ENCODE results near the gene VPS13A.

Gene VPS13A

DNA sequence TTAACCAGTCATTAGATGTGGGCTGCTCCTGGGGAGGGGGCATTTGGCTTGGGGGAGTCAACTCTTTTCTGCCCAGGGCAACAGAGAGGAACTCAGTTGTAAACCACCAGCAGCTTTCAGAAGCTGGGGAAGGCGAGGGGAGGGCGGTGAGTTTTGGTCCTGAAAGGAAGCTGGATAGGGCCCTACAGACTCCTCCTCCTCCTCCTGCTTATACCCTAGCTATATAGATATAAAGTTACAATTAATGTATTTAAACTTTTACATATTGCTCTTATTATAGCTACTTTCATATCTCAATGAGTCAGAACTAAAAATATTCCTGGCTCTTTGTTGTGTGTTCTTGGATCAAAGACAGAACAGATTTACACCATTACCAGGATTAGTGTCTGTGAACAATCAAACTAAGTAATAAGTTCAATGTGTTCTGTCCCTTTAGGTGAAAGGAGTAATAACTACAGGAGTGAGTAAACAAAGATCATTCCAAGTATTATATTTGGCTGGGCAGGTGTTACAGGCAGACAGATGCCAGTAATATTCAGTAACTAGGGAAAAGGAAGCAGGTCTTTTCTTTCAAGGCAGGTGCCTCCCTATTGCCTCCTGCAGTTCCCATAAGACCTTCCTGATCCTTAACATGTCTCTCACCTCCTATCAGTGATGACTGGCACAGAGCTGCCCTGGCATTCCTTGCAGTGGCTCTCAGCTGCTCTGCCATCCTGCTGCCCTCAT, 20.5 kb upstream of the VPS13A start:
- TF ChIP-seq, protein P1, sequence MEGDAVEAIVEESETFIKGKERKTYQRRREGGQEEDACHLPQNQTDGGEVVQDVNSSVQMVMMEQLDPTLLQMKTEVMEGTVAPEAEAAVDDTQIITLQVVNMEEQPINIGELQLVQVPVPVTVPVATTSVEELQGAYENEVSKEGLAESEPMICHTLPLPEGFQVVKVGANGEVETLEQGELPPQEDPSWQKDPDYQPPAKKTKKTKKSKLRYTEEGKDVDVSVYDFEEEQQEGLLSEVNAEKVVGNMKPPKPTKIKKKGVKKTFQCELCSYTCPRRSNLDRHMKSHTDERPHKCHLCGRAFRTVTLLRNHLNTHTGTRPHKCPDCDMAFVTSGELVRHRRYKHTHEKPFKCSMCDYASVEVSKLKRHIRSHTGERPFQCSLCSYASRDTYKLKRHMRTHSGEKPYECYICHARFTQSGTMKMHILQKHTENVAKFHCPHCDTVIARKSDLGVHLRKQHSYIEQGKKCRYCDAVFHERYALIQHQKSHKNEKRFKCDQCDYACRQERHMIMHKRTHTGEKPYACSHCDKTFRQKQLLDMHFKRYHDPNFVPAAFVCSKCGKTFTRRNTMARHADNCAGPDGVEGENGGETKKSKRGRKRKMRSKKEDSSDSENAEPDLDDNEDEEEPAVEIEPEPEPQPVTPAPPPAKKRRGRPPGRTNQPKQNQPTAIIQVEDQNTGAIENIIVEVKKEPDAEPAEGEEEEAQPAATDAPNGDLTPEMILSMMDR (IDR thresholded peaks at IDR 0.05), result no peak

DNA sequence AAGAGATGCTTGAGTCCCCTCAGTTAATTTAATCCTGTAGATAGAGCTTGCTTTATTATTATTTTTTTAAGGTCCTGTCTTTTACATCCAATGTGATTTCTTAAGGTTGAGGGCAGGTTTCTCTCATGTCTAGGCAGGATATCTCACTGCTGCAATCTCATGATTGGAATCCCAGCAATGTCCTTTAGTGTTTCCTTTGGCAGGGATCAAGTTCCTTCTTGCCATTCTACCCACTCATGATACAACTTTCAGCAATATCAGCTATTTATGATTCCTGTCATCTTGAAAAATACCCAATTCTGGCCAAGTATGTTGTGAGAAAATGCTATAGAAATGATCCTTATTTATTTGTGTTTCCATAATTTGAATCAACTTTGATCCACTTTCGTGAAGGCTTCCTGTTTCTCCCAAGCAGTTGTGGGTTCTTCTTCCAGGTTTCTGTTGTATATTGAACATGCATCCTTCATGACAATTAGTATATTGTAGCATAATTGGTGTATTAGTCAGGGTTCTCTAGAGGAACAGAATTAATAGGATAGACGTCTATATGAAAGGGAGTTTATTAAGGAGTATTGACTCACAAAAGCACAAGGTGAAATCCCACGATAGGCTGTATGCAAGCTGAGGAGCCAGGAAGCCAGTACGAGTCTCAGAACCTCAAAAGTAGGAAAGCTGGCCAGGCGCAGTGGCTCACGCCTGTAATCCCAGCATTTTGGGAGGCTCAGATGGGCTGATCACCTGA, 18.4 kb upstream of the VPS13A start:
- TF ChIP-seq, protein P1 (IDR thresholded peaks at IDR 0.05), result no peak

DNA sequence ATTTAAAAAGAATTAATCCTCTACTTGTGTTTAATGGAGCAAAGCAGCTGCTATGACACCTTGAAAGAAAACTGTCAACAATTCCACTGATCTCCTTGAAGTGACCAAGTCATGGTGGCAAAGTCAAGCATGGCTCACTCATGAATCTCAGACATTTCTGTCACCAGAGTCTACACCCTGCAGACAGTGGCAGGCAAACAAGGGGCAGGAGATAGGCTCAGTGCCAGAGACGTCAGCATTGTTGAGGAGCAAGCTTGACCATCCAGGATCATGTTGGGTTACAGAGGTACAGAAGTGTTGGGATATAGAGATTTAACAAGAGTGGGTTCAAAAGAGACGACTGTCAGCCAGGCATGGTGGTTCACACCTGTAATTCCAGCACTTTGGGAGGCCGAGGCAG, 16.1 kb upstream of the VPS13A start:
- TF ChIP-seq, protein P1 (IDR thresholded peaks at IDR 0.05), result no peak

DNA sequence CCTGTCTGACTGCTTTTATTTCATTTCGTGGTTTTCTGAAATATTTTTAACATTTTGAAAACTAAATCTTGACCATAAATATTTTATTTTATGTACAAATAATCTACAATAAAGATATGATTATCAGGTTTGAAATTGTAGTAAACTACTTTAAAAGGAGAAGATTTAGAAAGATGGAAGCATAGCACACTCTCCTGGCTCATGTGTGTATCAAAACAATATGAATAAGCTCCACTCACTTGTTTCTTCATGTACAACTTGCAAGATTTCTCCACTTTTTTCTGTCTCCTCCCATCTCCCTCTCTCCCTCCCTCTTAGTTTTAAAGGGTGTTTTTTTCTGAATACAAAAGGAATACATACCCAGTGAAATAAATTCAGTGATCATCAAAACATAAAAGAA, 15.4 kb upstream of the VPS13A start:
- TF ChIP-seq, protein P1 (IDR thresholded peaks at IDR 0.05), result peak; percentile 47; the same call in 1 of the 2 replicates

DNA sequence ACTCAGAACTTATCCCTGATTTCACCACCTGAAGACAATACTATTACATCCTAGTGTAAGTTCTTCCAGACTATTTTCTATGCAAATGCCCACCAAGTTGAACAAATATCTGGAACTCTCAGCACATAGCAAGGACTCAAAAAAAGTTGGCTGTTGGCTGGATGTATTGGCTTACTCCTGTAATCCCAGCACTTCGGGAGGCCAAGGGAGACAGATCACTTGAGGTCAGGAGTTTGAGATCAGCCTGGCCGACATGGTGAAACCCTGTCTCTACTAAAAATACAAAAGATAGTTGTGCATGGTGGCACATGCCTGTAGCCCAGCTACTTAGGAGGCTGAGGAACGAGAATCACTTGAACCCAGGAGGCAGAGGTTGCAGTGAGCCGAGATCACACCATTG, 15.0 kb upstream of the VPS13A start:
- TF ChIP-seq, protein P1 (IDR thresholded peaks at IDR 0.05), result no peak

DNA sequence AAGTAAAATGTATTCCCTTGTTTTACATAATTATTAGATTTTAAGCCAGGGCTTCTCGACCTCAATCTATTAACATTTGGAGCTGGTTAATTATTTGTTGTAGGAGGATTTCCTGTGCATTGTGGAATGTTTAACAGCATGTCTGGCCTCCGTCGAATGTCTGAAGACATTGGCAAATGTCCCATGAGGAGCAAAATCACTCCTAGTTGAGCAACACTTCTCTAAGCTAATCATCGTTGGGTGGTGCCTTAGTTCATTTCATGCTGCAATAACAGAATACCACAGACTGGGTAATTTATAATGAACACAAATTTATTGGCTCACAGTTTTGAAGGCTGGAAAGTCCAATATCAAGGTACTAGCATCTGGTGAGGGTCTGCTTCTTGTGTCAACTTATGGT, 13.4 kb upstream of the VPS13A start:
- TF ChIP-seq, protein P1 (IDR thresholded peaks at IDR 0.05), result no peak

DNA sequence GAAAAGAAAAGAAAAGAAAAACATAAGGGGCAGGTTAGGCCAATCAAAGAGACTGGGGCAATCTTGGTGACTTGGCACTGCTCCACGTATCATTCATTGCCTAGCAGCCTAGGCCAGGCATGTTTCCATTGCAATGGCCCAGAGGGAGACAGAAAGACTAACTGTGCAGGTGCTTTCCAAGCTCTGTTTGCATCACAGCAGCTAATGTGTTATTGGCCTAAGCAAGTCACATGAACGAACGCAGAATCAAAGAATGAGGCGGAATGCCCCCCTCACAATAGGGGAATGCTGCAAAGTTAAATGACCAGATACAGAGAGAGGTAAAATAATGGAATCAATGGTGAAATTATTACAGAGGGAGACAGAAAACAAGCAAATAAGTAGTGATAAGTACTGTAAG, 11.1 kb upstream of the VPS13A start:
- TF ChIP-seq, protein P1 (IDR thresholded peaks at IDR 0.05), result no peak

All from LNCAP (cell line).